SK-N-SH treated with all-trans-retinoic acid at 6 μM for 48 hours (cell line): Measurements from ENCODE around the gene OSCP1.

ENCODE experiments used
- PATZ1 ChIP-seq: fragments of 250-450 bp; sonication (Bioruptor Pico); IDR thresholded peaks from 2 replicates; pipeline ENCODE4 v1.8.0; 2020; ENCODE audit warnings: mild to moderate bottlenecking, moderate library complexity, borderline replicate concordance
- ZC3H10 ChIP-seq: fragments of 250-450 bp; sonication (Bioruptor Pico); IDR thresholded peaks from 2 replicates; pipeline ENCODE4 v1.5.1; 2021; ENCODE audit warnings: mild to moderate bottlenecking, moderate library complexity
- ZFP30 ChIP-seq: fragments of 450-650 bp; formaldehyde crosslinking; IDR thresholded peaks from 2 replicates; pipeline ENCODE4 v1.5.0; 2022; ENCODE audit warnings: mild to moderate bottlenecking, moderate library complexity

GRCh38 chr1:36484099-36484498, 33.8 kb upstream of the OSCP1 start:
- TF ChIP-seq ZFP30 (CRISPR knock-in tag) = no peak
- TF ChIP-seq ZC3H10 = no peak
- TF ChIP-seq PATZ1 (CRISPR knock-in tag) = no peak
